HCT116 (cell line): Measurements from ENCODE around the gene DCST2. TPM values are rescaled to one million over a fixed set of nuclear protein-coding genes. Genes with fewer than 3 reads are reported as not detected.

Experiments
- ATAC-seq: fragments of 200-7000 bp; cut with Tn5 transposase; 2 replicates; pipeline ENCODE4 v1.9.1; 2020; ENCODE audit warnings: mild to moderate bottlenecking, moderate library complexity
- BruUV-seq: library from RNA; stranded (reverse); fragments of 400-500 nt; replicated peaks from 2 replicates; lab custom pipeline; 2021; lab: Mats Ljungman, UMichigan
- CTCF ChIA-PET: fragments of 300-600 bp; sonication (Branson Sonifier 250); formaldehyde crosslinking; loops from one replicate; lab custom pipeline; 2021; ENCODE audit warnings: antibody characterized with exemption; lab: Charles Lee
- POLR2A ChIA-PET: fragments of 300-600, 350-600 bp; sonication (Branson Sonifier 250); formaldehyde crosslinking; loops from one replicate; lab custom pipeline; 2021; ENCODE audit warnings: antibody characterized with exemption; lab: Charles Lee
- RAD21 ChIA-PET, 2 experiments: fragments of 300-600 bp; sonication (Branson Sonifier 250); formaldehyde crosslinking; loops; one replicate each; lab custom pipeline; 2023; ENCODE audit warnings: low total read pairs in 2 of 2; ENCODE audit not compliant: uncharacterized antibody in 2 of 2, unreplicated experiment in 2 of 2, low non-redundant PET in 1 of 2; lab: Charles Lee
- DNase-seq: peaks from one replicate; pipeline ENCODE4 v3.0.0-alpha.2; 2010; ENCODE audit warnings: low read depth, low spot score
- H2AFZ ChIP-seq: fragments of 200-600 bp; shearing (Covaris generic), sonication (generic); 2 replicates; pipeline ENCODE4 v1.6.1; 2017; ENCODE audit warnings: low read depth, mixed run types, mixed read lengths, antibody characterized with exemption, low read length; ENCODE audit not compliant: poor library complexity, severe bottlenecking
- H3K27ac ChIP-seq: 2 replicates; pipeline ENCODE4 v1.5.1; 2012; ENCODE audit warnings: low read depth, low read length
- H3K27me3 ChIP-seq: fragments of 200-600 bp; sonication (generic); 2 replicates; pipeline ENCODE4 v1.6.1; 2016; ENCODE audit warnings: mixed run types, low read length, mixed read lengths; ENCODE audit not compliant: insufficient read depth
- H3K36me3 ChIP-seq, 2 experiments: fragments of 200-500 bp in 1 of 2; fragments of 200-600 bp in 1 of 2; sonication (Bioruptor generic) in 1 of 2; sonication (generic) in 1 of 2; 2 replicates each; pipeline versions ENCODE4 v1.5.1 to v1.6.1; 2014 to 2016; ENCODE audit warnings: low read length in 2 of 2, inconsistent platforms in 1 of 2, mixed read lengths in 1 of 2, mixed run types in 1 of 2; ENCODE audit not compliant: insufficient read depth in 2 of 2, control insufficient read depth in 1 of 2
- H3K4me1 ChIP-seq, 2 experiments: fragments of 200-600 bp in 1 of 2; sonication (generic) in 1 of 2; 2 replicates each; pipeline versions ENCODE4 v1.5.1 to v1.6.1; 2012 to 2017; ENCODE audit warnings: low read length in 2 of 2, inconsistent platforms in 1 of 2, mild to moderate bottlenecking in 1 of 2, mixed read lengths in 1 of 2, mixed run types in 1 of 2, moderate library complexity in 1 of 2; ENCODE audit not compliant: insufficient read depth in 2 of 2, control insufficient read depth in 1 of 2
- H3K4me2 ChIP-seq: fragments of 200-600 bp; sonication (generic); 2 replicates; pipeline ENCODE4 v1.6.1; 2017; ENCODE audit warnings: mixed run types, low read length, mixed read lengths
- H3K4me3 ChIP-seq, 2 experiments: fragments of 200-600 bp in 1 of 2; sonication (generic) in 1 of 2; replicated peaks in 1 of 2; 2 replicates each; pipeline ENCODE4 v1.5.1; 2011 to 2016; ENCODE audit warnings: low read length in 2 of 2, control low read depth in 1 of 2, low read depth in 1 of 2, mild to moderate bottlenecking in 1 of 2, mixed read lengths in 1 of 2, mixed run types in 1 of 2
- H3K79me2 ChIP-seq: fragments of 200-600 bp; sonication (generic); 2 replicates; pipeline ENCODE4 v1.6.1; 2017; ENCODE audit warnings: mild to moderate bottlenecking, mixed run types, low read length, moderate library complexity, mixed read lengths; ENCODE audit not compliant: insufficient read depth
- H3K9ac ChIP-seq: fragments of 200-600 bp; sonication (generic); 2 replicates; pipeline ENCODE4 v1.6.1; 2016; ENCODE audit warnings: low read length, mixed read lengths
- H3K9me2 ChIP-seq: fragments of 200-600 bp; sonication (generic), shearing (Covaris generic); 2 replicates; pipeline ENCODE4 v1.6.1; 2017; ENCODE audit warnings: mixed run types, mild to moderate bottlenecking, moderate library complexity; ENCODE audit not compliant: insufficient read depth
- H3K9me3 ChIP-seq, 2 experiments: fragments of 200-500 bp in 1 of 2; fragments of 200-600 bp in 1 of 2; sonication (Bioruptor generic) in 1 of 2; sonication (generic) in 1 of 2; 2 replicates each; pipeline ENCODE4 v1.6.1; 2014 to 2017; ENCODE audit warnings: low read length in 2 of 2, mixed read lengths in 2 of 2, inconsistent platforms in 1 of 2, low read depth in 1 of 2, mild to moderate bottlenecking in 1 of 2, mixed run types in 1 of 2, moderate library complexity in 1 of 2; ENCODE audit not compliant: control insufficient read depth in 1 of 2, insufficient read depth in 1 of 2
- H4K20me1 ChIP-seq: fragments of 200-600 bp; sonication (generic), shearing (Covaris generic); 2 replicates; pipeline ENCODE4 v1.6.1; 2017; ENCODE audit warnings: mixed run types, mild to moderate bottlenecking, moderate library complexity; ENCODE audit not compliant: insufficient read depth
- CBX3 ChIP-seq: IDR thresholded peaks from 2 replicates; pipeline ENCODE4 v1.6.1; 2012; ENCODE audit warnings: low read depth
- EZH2 ChIP-seq: fragments of 200-600 bp; sonication (generic); IDR thresholded peaks from 2 replicates; pipeline ENCODE4 v1.6.1; 2017; ENCODE audit warnings: antibody characterized with exemption, mixed run types
- EZH2phosphoT487 ChIP-seq: fragments of 200-600 bp; IDR thresholded peaks from 2 replicates; pipeline ENCODE4 v1.6.1; 2018; ENCODE audit warnings: antibody characterized with exemption, borderline replicate concordance
- FOSL1 ChIP-seq: IDR thresholded peaks from 2 replicates; pipeline ENCODE4 v1.6.1; 2012; ENCODE audit warnings: low read depth
- POLR2AphosphoS5 ChIP-seq: IDR thresholded peaks from 2 replicates; pipeline ENCODE4 v1.6.1; 2011; ENCODE audit warnings: mild to moderate bottlenecking, low read depth, low read length, moderate library complexity
- RAD21 ChIP-seq: IDR thresholded peaks from 2 replicates; pipeline ENCODE4 v1.6.1; 2012; ENCODE audit warnings: low read depth, mild to moderate bottlenecking
- SIN3A ChIP-seq: IDR thresholded peaks from 2 replicates; pipeline ENCODE4 v1.6.1; 2012; ENCODE audit warnings: low read depth
- TCF7L2 ChIP-seq: IDR thresholded peaks from 2 replicates; pipeline ENCODE4 v1.7.0; 2011; ENCODE audit warnings: borderline replicate concordance, inconsistent platforms; ENCODE audit not compliant: insufficient read depth, insufficient read length; ENCODE audit errors: extremely low read depth
- YY1 ChIP-seq: IDR thresholded peaks from 2 replicates; pipeline ENCODE4 v1.6.1; 2011; ENCODE audit warnings: low read length, low read depth, moderate library complexity, mild to moderate bottlenecking; ENCODE audit not compliant: insufficient replicate concordance; ENCODE audit errors: extremely low read depth
- ZBTB33 ChIP-seq: IDR thresholded peaks from 2 replicates; pipeline ENCODE4 v1.6.1; 2011; ENCODE audit warnings: mild to moderate bottlenecking, low read length, moderate library complexity; ENCODE audit not compliant: insufficient replicate concordance; ENCODE audit errors: extremely low read depth
- intact Hi-C: fragments of 100-400 bp; cut with micrococcal nuclease; formaldehyde crosslinking; loops from 2 replicates; pipeline ENCODE4 v1.10.0; 2022
- total RNA-seq: library from RNA; stranded (reverse); gene quantifications from one replicate; pipeline ENCODE4 v1.2.1, GENCODE V29; 2021; ENCODE audit not compliant: unreplicated experiment
- TF ChIP-seq, protein P1 (sequence below), 3 experiments: fragments of 200-600 bp in 1 of 3; sonication (generic) in 1 of 3; IDR thresholded peaks in 2 of 3; conservative IDR thresholded peaks in 1 of 3; 2 replicates each; pipeline ENCODE4 v1.5.1; 2012 to 2017; ENCODE audit warnings: low read depth in 2 of 3, low read length in 2 of 3, antibody characterized with exemption in 1 of 3, borderline replicate concordance in 1 of 3, control low read depth in 1 of 3, mild to moderate bottlenecking in 1 of 3, mixed read lengths in 1 of 3, mixed run types in 1 of 3, moderate library complexity in 1 of 3; ENCODE audit not compliant: insufficient read depth in 1 of 3

DCST2 gene
- total RNA-seq, 1 experiment from 2014 or later, result 2.0 TPM

- CTCF ChIA-PET, result interaction anchor here (1.2 to 2.0 kb wide), 5 partner anchors 8 to 81 kb away, joined by 3 to 15 read pairs (median 5); partner anchors contain the start of genes ADAM15 and PYGO2
- H3K27ac ChIP-seq, result peak overlapping the region; percentile 86
- peaks cover 16 to 41% of the 10 kb centered on the region in 2 experiments; a peak in 3 of 4 replicates for H3K36me3 ChIP-seq
- intact Hi-C loops, result loop anchor here (5.0 kb wide), 2 partner anchors 92 to 167 kb away; partner anchors contain the start of genes EFNA4 and SLC50A1
- no peak for ATAC-seq
- POLR2A ChIA-PET, result interaction anchor here (1.1 to 5.4 kb wide), 8 partner anchors 8 to 34 kb away, joined by 4 to 46 read pairs (median 8); partner anchors contain the start of genes FLAD1, PBXIP1, PMVK and PYGO2
- no peaks in the 10 kb centered on the region for H3K9me2 ChIP-seq
- no peaks in the 10 kb centered on the region for H4K20me1 ChIP-seq
- peaks cover 33 to 61% of the 10 kb centered on the region in 2 experiments for H3K4me1 ChIP-seq
- H3K27me3 ChIP-seq, result no peaks in the 10 kb centered on the region
- TF ChIP-seq, protein P1, sequence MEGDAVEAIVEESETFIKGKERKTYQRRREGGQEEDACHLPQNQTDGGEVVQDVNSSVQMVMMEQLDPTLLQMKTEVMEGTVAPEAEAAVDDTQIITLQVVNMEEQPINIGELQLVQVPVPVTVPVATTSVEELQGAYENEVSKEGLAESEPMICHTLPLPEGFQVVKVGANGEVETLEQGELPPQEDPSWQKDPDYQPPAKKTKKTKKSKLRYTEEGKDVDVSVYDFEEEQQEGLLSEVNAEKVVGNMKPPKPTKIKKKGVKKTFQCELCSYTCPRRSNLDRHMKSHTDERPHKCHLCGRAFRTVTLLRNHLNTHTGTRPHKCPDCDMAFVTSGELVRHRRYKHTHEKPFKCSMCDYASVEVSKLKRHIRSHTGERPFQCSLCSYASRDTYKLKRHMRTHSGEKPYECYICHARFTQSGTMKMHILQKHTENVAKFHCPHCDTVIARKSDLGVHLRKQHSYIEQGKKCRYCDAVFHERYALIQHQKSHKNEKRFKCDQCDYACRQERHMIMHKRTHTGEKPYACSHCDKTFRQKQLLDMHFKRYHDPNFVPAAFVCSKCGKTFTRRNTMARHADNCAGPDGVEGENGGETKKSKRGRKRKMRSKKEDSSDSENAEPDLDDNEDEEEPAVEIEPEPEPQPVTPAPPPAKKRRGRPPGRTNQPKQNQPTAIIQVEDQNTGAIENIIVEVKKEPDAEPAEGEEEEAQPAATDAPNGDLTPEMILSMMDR (IDR thresholded peaks at IDR 0.05 in 2 of 3, conservative IDR thresholded peaks at IDR 0.05 in 1 of 3; ENCODE audit: borderline replicate concordance in 1 of 3, insufficient read depth in 1 of 3, low read depth in 2 of 3, low read length in 2 of 3), result no peak
- H3K4me3 ChIP-seq, result peak overlapping the region; percentile 40 to 70
- DNase-seq, result no peak
- H3K9ac ChIP-seq, result peak overlapping the region; percentile 86
- BruUV-seq, result no TSS peak
- H3K79me2 ChIP-seq, result peaks cover 78% of the 10 kb centered on the region
- peak overlapping the region; percentile 90 for H3K4me2 ChIP-seq
- RAD21 ChIA-PET, result interaction anchor here (0.6 to 1.0 kb wide), 2 partner anchors 30 to 47 kb away, joined by 3 read pairs; no protein-coding TSS in a partner anchor
- H2AFZ ChIP-seq, result no peak overlapping the region
- no peaks in the 10 kb centered on the region for H3K9me3 ChIP-seq
Measured at GRCh38 chr1:154969860-154970452, 63.6 kb downstream of the DCST2 start.

DNA sequence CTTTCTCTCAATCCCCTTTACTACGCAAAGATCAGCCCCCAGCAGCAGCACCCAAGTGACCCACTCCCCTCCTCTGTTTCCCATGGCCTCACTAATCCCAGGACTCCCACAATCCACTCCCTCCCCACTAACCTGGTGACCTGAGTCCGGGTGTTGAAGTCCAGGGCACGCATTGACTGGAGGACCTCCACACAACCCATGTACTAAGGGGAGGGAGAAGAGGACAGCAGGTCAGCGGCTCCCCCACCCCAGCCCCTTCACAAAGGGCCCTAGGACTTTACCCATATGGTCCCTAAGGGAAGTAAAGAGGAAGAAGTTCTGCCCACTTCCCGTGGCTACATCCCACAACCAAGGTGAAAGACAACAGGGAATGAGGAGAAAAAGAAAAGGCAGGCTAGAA lies 64.3 kb downstream of the DCST2 start:
- intact Hi-C loops, result no loop called here
- H3K9me2 ChIP-seq, result no peaks in the 10 kb centered on the region
- ATAC-seq (no peak), DNase-seq (no peak)
- H3K4me2 ChIP-seq, result peak overlapping the region; percentile 90
- no TSS peak for BruUV-seq
- ChIA-PET POLR2A (no interaction called here), RAD21 (no interaction called here), CTCF (no interaction called here)
- H3K79me2 ChIP-seq, result peaks cover 76% of the 10 kb centered on the region
- H3K4me1 ChIP-seq, result peaks cover 33 to 61% of the 10 kb centered on the region in 2 experiments
- peak overlapping the region; percentile 40 to 70; a peak in 3 of 4 replicates for H3K4me3 ChIP-seq
- no peaks in the 10 kb centered on the region for H4K20me1 ChIP-seq
- no peaks in the 10 kb centered on the region for H3K9me3 ChIP-seq
- no peaks in the 10 kb centered on the region for H3K27me3 ChIP-seq
- peaks cover 17 to 46% of the 10 kb centered on the region in 2 experiments; a peak in 3 of 4 replicates for H3K36me3 ChIP-seq
- peak overlapping the region; percentile 86 for H3K27ac ChIP-seq
- peak overlapping the region; percentile 86 for H3K9ac ChIP-seq
- no peak overlapping the region for H2AFZ ChIP-seq
- TF ChIP-seq CBX3, result no peak
- TF ChIP-seq EZH2phosphoT487, result no peak
- TF ChIP-seq FOSL1, result no peak
- TF ChIP-seq EZH2, result no peak
- no peak for TF ChIP-seq ZBTB33
- no peak for TF ChIP-seq YY1
- no peak for TF ChIP-seq SIN3A
- no peak for TF ChIP-seq RAD21
- no peak for TF ChIP-seq TCF7L2
- TF ChIP-seq POLR2AphosphoS5, result no peak
